Measurements from ENCODE around the gene NINJ2. TPM values are rescaled to one million over a fixed set of nuclear protein-coding genes. Genes with fewer than 3 reads are reported as not detected.

The NINJ2 gene
- total RNA-seq, 1 donor from 2014 or later: not detected

Other genes with a start within 250 kb of the NINJ2 start
- gene B4GALNT3, start 203.5 kb downstream of the NINJ2 start, total RNA-seq: 3.6 and 4.6 TPM in 2 replicates
- gene WNK1, start 89.1 kb upstream of the NINJ2 start, total RNA-seq: 157 and 179 TPM in 2 replicates

All from astrocyte (in vitro differentiated cells and primary cell).